GM20000 (cell line): Measurements from ENCODE around the gene MTMR12.

Experiments used
- DNase-seq: peaks from one replicate; pipeline ENCODE4 v3.0.0; 2012; ENCODE audit warnings: low spot score
- CTCF ChIP-seq: IDR thresholded peaks from 2 replicates; pipeline ENCODE4 v1.5.1; 2012; ENCODE audit warnings: mild to moderate bottlenecking, control low read depth; ENCODE audit errors: extremely low read depth, missing control alignments

The MTMR12 gene

GRCh38 chr5:32332361-32332760 is 19.6 kb upstream of the MTMR12 start:
- no peak for TF ChIP-seq CTCF
- DNase-seq = no peak

GRCh38 chr5:32331935-32332274 is 19.2 kb upstream of the MTMR12 start:
- no peak for DNase-seq
- TF ChIP-seq CTCF = no peak

- TF ChIP-seq CTCF = no peak
- DNase-seq = no peak
Measured at GRCh38 chr5:32331217-32331934, 18.6 kb upstream of the MTMR12 start.

GRCh38 chr5:32330126-32330971 is 17.6 kb upstream of the MTMR12 start:
- no peak for TF ChIP-seq CTCF
- no peak for DNase-seq

GRCh38 chr5:32329395-32329834 is 16.7 kb upstream of the MTMR12 start:
- peak; percentile 82 for DNase-seq

GRCh38 chr5:32326216-32326772 is 13.6 kb upstream of the MTMR12 start:
- no peak for DNase-seq
- TF ChIP-seq CTCF = no peak

More at GRCh38 chr5:32329395-32329834, 16.7 kb upstream of the MTMR12 start:
- peak; percentile 65 for TF ChIP-seq CTCF

- TF ChIP-seq CTCF = no peak
Measured at GRCh38 chr5:32325616-32326015, 12.9 kb upstream of the MTMR12 start.

More at GRCh38 chr5:32325616-32326015, 12.9 kb upstream of the MTMR12 start:
- no peak for DNase-seq
